Anterior cingulate cortex (tissue), 58 donors: ENCODE results near the gene NRM.

ENCODE experiments used
- DNase-seq, 58 donors: peaks; one replicate each; lab custom pipeline; 2025; lab: John Stamatoyannopoulos, UW

Gene NRM

GRCh38 chr6:30643656-30644055 lies 47.1 kb downstream of the NRM start:
- no peak for DNase-seq

GRCh38 chr6:30641048-30641447 lies 49.7 kb downstream of the NRM start:
- no peak for DNase-seq

DNA sequence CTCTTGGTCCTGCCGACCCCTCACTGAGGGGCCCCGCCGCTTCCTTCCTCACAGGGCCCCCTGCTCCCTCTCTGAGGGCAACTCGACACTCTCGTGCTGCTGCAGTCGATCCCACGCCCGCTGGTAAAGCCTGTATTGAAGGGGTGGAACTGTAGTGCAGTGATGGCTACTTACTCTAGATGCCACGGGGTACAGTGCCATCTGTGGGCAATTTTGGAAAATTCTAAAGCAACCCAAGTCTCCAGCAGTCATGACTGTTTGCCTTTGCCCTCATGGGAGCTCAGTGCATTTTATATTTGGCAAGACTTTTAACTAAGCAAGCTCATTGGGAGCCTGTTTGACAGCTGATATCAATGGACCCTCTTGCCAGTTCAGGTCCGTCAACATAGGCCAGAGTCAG lies 50.3 kb downstream of the NRM start:
- no peak for DNase-seq
